MM.1S (cell line): ENCODE measurements around the gene DOCK4.

ENCODE experiments used
- CTCF ChIP-seq: fragments of 300-600 bp; sonication (generic); IDR thresholded peaks from 2 replicates; pipeline ENCODE4 v1.5.1; 2016; ENCODE audit warnings: antibody characterized with exemption, low read length, mixed read lengths
- EZH2 ChIP-seq: fragments of 300-600 bp; sonication (generic); optimal IDR thresholded peaks from 2 replicates; pipeline ENCODE3; 2017; ENCODE audit warnings: low read depth, mild to moderate bottlenecking, antibody characterized with exemption, low read length, mixed read lengths

GRCh38 chr7:111892588-111892987 lies 313.6 kb downstream of the DOCK4 start:
- TF ChIP-seq EZH2 (no peak), CTCF (no peak)
